ENCODE measurements around the gene LYZL1.

- TF ChIP-seq EZH2 (IDR thresholded peaks at IDR 0.05; ENCODE audit: insufficient read depth, poor library complexity, severe bottlenecking) = no peak
- TF ChIP-seq EZH2phosphoT487 (IDR thresholded peaks at IDR 0.05; ENCODE audit: insufficient read depth, low read depth) = no peak
Measured at GRCh38 chr10:29314726-29315125, 25.9 kb downstream of the LYZL1 start.
